HCT116 (cell line): ENCODE measurements around the gene MTA1.

Experiments used
- CEBPB ChIP-seq: IDR thresholded peaks from 2 replicates; pipeline ENCODE4 v1.6.1; 2012; ENCODE audit warnings: low read depth
- CTCF ChIP-seq, 3 experiments: fragments of 200-600 bp in 1 of 3; sonication (generic) in 1 of 3; IDR thresholded peaks in 2 of 3; conservative IDR thresholded peaks in 1 of 3; 2 replicates each; pipeline ENCODE4 v1.5.1; 2012 to 2017; ENCODE audit warnings: low read depth in 2 of 3, low read length in 2 of 3, antibody characterized with exemption in 1 of 3, borderline replicate concordance in 1 of 3, control low read depth in 1 of 3, mild to moderate bottlenecking in 1 of 3, mixed read lengths in 1 of 3, mixed run types in 1 of 3, moderate library complexity in 1 of 3; ENCODE audit not compliant: insufficient read depth in 1 of 3
- EZH2 ChIP-seq: fragments of 200-600 bp; sonication (generic); IDR thresholded peaks from 2 replicates; pipeline ENCODE4 v1.6.1; 2017; ENCODE audit warnings: antibody characterized with exemption, mixed run types
- FOSL1 ChIP-seq: IDR thresholded peaks from 2 replicates; pipeline ENCODE4 v1.6.1; 2012; ENCODE audit warnings: low read depth
- JUND ChIP-seq: IDR thresholded peaks from 2 replicates; pipeline ENCODE4 v1.6.1; 2012
- MAX ChIP-seq: IDR thresholded peaks from 2 replicates; pipeline ENCODE4 v1.6.1; 2012
- POLR2A ChIP-seq: IDR thresholded peaks from 2 replicates; pipeline ENCODE4 v1.7.0; 2011; ENCODE audit warnings: borderline replicate concordance; ENCODE audit not compliant: insufficient read depth, insufficient read length; ENCODE audit errors: extremely low read depth
- SP1 ChIP-seq: IDR thresholded peaks from 2 replicates; pipeline ENCODE4 v1.6.1; 2012; ENCODE audit warnings: low read depth
- ZBTB33 ChIP-seq: IDR thresholded peaks from 2 replicates; pipeline ENCODE4 v1.6.1; 2011; ENCODE audit warnings: mild to moderate bottlenecking, low read length, moderate library complexity; ENCODE audit not compliant: insufficient replicate concordance; ENCODE audit errors: extremely low read depth

GRCh38 chr14:105492971-105493871 lies 73.6 kb downstream of the MTA1 start:
- no peak for TF ChIP-seq ZBTB33
- TF ChIP-seq CTCF (IDR thresholded peaks at IDR 0.05 in 2 of 3, conservative IDR thresholded peaks at IDR 0.05 in 1 of 3; ENCODE audit: borderline replicate concordance in 1 of 3, insufficient read depth in 1 of 3, low read depth in 2 of 3, low read length in 2 of 3): no peak
- TF ChIP-seq EZH2: no peak
- no peak for TF ChIP-seq CEBPB
- no peak for TF ChIP-seq POLR2A
- TF ChIP-seq JUND: no peak
- TF ChIP-seq MAX: no peak
- TF ChIP-seq SP1: no peak
- no peak for TF ChIP-seq FOSL1
